HG03064 (cell line): ENCODE results near the gene MAFF.
A peak's percentile ranks its signal among the peaks of the same experiment; 100 is the strongest.
"Not testable (repeated sequence)": the region's sequence is repeated elsewhere in the genome, so short reads cannot be mapped to it uniquely, and the experiment has no call there.

ENCODE experiments used
- ATAC-seq: cut with Tn5 transposase; IDR thresholded peaks from one replicate; pipeline ENCODE4 v1.9.1; 2021; ENCODE audit warnings: low read depth; ENCODE audit not compliant: unreplicated experiment

MAFF gene

GRCh38 chr22:38177044-38177443, 24.8 kb upstream of the MAFF start:
- no peak for ATAC-seq

GRCh38 chr22:38177571-38177925, 24.2 kb upstream of the MAFF start:
- not testable (repeated sequence) for ATAC-seq

- ATAC-seq, result no peak
These were observed 23.7 kb upstream of the MAFF start for GRCh38 chr22:38177926-38178604.

GRCh38 chr22:38178605-38178937, 23.2 kb upstream of the MAFF start:
- ATAC-seq, result not testable (repeated sequence)

DNA sequence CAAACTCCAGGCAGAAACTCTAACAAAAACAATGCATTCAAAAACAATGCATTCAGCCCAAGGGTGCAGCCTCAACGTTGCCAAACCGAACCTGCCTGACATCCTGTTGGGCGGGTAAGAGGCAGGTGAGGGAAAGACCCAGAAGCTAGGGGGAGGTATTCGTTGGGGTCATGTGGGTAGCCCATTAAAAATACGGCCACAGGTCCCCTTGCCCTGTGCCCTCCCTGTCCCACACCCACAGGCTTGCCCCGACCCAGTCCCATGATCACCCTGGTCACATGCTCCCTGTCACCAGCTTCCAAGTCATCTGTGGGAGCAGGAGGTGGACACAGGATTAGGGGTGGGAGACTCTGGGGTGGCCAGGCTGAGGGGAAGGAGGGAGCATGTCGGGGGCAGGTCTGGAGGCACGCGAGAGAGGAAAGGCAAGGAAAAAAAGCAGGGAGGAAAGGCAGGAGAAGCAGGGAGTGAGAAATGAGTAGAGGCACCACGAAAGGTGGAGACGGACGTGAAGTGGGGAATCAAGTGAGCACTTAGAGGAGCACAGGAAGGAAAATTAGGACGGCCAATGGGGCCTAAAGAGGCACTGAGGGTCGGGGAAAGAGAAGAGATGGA, 20.8 kb upstream of the MAFF start:
- ATAC-seq, result no peak

GRCh38 chr22:38181453-38182200, 20.2 kb upstream of the MAFF start, which contains the start of gene PLA2G6:
Gene PLA2G6 (minus strand): TSS chr22:38181830. CDS start chr22:38169426, 12,404 bp downstream.
- peak; percentile 74 for ATAC-seq

- ATAC-seq, result no peak
These were observed 17.0 kb upstream of the MAFF start for GRCh38 chr22:38184788-38185187.

GRCh38 chr22:38186429-38186828, 15.4 kb upstream of the MAFF start:
- no peak for ATAC-seq

- no peak for ATAC-seq
These were observed 14.2 kb upstream of the MAFF start for GRCh38 chr22:38187413-38188212.

DNA sequence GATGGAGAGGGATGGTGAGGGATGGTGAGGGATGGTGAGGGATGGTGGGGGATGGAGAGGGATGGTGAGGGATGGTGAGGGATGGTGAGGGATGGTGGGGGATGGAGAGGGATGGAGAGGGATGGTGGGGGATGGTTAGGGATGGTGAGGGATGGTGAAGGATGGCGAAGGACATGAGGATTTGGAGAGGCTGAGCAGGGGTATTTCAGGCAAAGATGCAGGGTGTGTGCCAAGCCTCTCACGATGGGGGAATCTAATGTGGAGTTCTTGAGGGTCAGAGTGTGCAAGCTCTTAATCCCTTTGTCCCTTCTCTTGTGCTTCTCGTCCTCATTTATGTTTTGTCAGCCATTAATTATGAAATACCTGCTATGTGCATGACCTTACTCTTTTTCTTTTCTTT, 12.7 kb upstream of the MAFF start:
- no peak for ATAC-seq

DNA sequence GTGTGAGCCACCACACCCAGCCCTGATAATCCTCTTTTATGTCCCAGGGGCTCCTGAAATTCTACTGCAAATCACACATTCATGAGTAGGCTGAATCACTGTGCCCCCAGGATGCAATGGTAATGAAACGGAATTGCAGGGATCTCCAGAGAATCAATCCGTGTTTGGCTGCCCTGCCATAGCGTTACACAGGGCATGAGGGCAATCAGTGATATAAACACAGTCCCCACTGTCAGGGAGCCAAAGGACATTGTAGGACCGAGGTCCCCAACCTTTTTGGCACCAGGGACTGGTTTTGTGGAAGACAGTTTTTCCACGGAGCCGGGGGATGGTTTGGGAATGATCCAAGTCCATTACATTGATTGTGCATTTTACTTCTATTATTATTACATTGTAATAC, 11.2 kb upstream of the MAFF start:
- no peak for ATAC-seq

DNA sequence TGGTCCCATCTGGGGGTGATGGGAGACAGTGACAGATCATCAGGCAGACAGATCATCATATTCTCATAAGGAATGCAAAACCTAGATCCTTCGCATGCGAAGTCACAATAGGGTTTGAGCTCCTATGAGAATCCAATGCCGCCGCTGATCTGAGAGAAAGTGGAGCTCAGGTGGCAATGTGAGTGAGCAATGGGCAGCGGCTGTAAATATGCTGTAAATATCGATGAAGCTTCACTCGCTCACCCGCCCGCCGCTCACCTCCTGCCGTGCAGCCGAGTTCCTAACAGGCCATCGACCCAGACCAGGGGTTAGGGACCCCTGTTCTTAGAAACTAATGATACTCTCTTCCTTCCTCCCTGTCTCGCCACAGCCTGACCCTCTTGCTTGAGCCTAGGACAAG, 10.7 kb upstream of the MAFF start:
- no peak for ATAC-seq

GRCh38 chr22:38191731-38192474, 9.9 kb upstream of the MAFF start:
- no peak for ATAC-seq

DNA sequence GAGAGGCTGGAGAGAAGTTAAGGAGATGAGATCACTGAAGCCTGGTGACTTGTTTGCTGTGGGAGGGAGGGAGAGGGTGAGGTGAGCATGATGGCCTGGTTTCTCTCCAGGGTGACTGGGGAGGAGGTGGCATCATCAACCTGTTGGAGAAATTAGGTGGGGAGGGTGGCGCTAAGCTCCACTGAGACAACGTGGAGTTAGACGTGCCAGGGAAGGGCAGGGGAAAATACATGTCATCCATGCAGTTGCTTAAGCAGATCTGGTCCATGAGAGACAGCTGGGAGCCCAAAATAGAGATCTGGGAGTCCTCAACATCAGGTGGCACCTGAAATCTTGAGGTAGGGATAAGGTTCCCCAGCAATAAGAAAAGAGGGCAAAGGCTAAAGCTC, 9.3 kb upstream of the MAFF start:
- no peak for ATAC-seq

- no peak for ATAC-seq
These were observed 8.2 kb upstream of the MAFF start for GRCh38 chr22:38193580-38193979.

- ATAC-seq, result no peak
These were observed 4.9 kb upstream of the MAFF start for GRCh38 chr22:38196791-38197419.

GRCh38 chr22:38199826-38200559, 1.8 kb upstream of the MAFF start:
- ATAC-seq, result no peak

- no peak for ATAC-seq
These were observed 453 bp upstream of the MAFF start for GRCh38 chr22:38201371-38201710.

DNA sequence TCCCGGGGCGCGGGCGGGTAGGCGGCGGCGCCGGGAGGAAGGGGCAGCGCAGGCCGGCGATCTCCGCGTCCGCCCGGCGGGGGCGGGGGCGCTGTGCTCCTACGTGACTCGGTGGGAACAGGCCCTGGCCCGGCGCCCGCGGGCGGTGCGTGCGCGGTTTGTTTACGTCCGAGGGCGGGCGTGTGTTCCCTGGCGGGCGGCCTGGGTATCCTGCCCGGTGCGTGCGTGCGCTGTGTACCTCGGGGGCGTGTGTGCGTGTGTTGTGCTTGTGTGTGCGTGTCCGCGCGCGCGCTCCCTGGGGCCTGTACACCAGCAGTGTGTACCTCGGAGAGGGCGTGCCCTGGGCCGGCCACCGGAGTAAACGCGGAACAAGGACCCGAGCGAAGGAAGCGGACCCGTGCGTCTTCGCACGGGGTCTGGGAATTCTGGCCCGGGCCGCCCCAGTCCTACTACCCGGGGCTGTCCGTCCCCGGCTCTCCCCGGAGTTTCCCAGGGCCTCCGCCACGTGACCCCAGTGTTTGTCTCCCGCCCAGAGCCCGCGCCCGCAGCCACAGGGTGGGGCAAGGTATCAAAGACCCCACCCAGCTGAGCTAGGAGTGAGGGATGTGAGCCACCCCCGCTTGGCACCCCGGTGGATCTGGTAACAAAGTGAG, 769 bp downstream of the MAFF start:
- no peak for ATAC-seq
